ENCODE results near the gene ADAMTS6.

ADAMTS6 gene

GRCh38 chr5:65103756-65104440 is 377.8 kb downstream of the ADAMTS6 start:
- no peak for DNase-seq
- in situ Hi-C loops (cut with HindIII; ENCODE audit: low pct_ligation_motif_present, low sequenced_read_pairs): no loop called here
- H3K27ac ChIP-seq: peak overlapping the region; percentile 73
- no peak overlapping the region for H3K4me3 ChIP-seq (ENCODE audit: low read depth, low read length)
- H3K36me3 ChIP-seq (replicated peaks): no peaks in the 10 kb centered on the region
- no peak for TF ChIP-seq CTCF (IDR thresholded peaks at IDR 0.05; ENCODE audit: low read depth, low read length, missing control alignments)
- no peaks in the 10 kb centered on the region for H3K27me3 ChIP-seq (replicated peaks)

GRCh38 chr5:65102976-65103711 is 378.6 kb downstream of the ADAMTS6 start:
- Histone ChIP-seq H3K27me3 (replicated peaks) (no peaks in the 10 kb centered on the region), H3K4me3 (ENCODE audit: low read depth, low read length) (peak overlapping the region; percentile 56), H3K27ac (peak overlapping the region; percentile 73), H3K36me3 (replicated peaks) (no peaks in the 10 kb centered on the region)
- no peak for DNase-seq
- TF ChIP-seq CTCF (IDR thresholded peaks at IDR 0.05; ENCODE audit: low read depth, low read length, missing control alignments): peak; percentile 42
- in situ Hi-C loops (cut with HindIII; ENCODE audit: low pct_ligation_motif_present, low sequenced_read_pairs): no loop called here

GRCh38 chr5:65102371-65102975 is 379.2 kb downstream of the ADAMTS6 start:
- Histone ChIP-seq H3K36me3 (replicated peaks) (no peaks in the 10 kb centered on the region), H3K4me3 (ENCODE audit: low read depth, low read length) (peak overlapping the region; percentile 56), H3K27ac (peak overlapping the region; percentile 73), H3K27me3 (replicated peaks) (no peaks in the 10 kb centered on the region)
- TF ChIP-seq CTCF (IDR thresholded peaks at IDR 0.05; ENCODE audit: low read depth, low read length, missing control alignments): no peak
- in situ Hi-C loops (cut with HindIII; ENCODE audit: low pct_ligation_motif_present, low sequenced_read_pairs): no loop called here
- DNase-seq: no peak

GRCh38 chr5:65101632-65102100 is 380.1 kb downstream of the ADAMTS6 start:
- H3K4me3 ChIP-seq (ENCODE audit: low read depth, low read length): no peak overlapping the region
- TF ChIP-seq CTCF (IDR thresholded peaks at IDR 0.05; ENCODE audit: low read depth, low read length, missing control alignments): no peak
- no peak for DNase-seq
- in situ Hi-C loops (cut with HindIII; ENCODE audit: low pct_ligation_motif_present, low sequenced_read_pairs): no loop called here
- H3K36me3 ChIP-seq (replicated peaks): no peaks in the 10 kb centered on the region
- H3K27ac ChIP-seq: peak overlapping the region; percentile 73
- no peaks in the 10 kb centered on the region for H3K27me3 ChIP-seq (replicated peaks)

- TF ChIP-seq CTCF (IDR thresholded peaks at IDR 0.05; ENCODE audit: low read depth, low read length, missing control alignments): peak; percentile 90
- Histone ChIP-seq H3K27ac (peak overlapping the region; percentile 73), H3K27me3 (replicated peaks) (no peaks in the 10 kb centered on the region), H3K36me3 (replicated peaks) (no peaks in the 10 kb centered on the region), H3K4me3 (ENCODE audit: low read depth, low read length) (no peak overlapping the region)
- in situ Hi-C loops (cut with HindIII; ENCODE audit: low pct_ligation_motif_present, low sequenced_read_pairs): no loop called here
- peak; percentile 73 for DNase-seq
These were observed 380.6 kb downstream of the ADAMTS6 start for GRCh38 chr5:65100911-65101631.

Data from brain microvascular endothelial cell (primary cell).